ENCODE results near the gene FCRL1.

DNA sequence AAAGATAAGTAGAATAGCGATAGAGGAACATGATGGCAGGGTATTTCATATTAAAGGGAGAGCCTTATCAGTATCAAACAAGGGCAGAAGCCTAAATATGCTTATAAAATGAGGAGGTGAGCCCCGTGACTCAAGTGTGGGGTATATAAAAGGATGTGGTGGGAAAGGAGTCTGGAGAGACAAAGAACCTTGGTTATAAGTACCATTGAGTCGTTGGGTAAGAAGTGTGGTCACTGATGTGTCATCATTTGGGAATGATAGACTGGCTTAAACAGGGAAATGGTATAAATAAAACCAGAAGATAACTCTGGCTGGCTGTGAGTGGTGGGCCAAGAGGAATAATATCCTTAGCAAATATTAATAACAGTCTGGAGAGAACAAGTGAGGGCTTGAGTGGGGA lies 32.6 kb upstream of the FCRL1 start:
- TF ChIP-seq ELF1 (CRISPR knock-in tag; IDR thresholded peaks at IDR 0.05) (no peak), POLR2A (IDR thresholded peaks at IDR 0.05; ENCODE audit: insufficient read depth in 1 of 2, low read depth in 2 of 2, low read length in 2 of 2) (no peak), NPAS2 (CRISPR knock-in tag; IDR thresholded peaks at IDR 0.05; ENCODE audit: borderline replicate concordance) (no peak), GPN1 (CRISPR knock-in tag; IDR thresholded peaks at IDR 0.05; ENCODE audit: borderline replicate concordance) (no peak), GLMP (CRISPR knock-in tag; IDR thresholded peaks at IDR 0.05; ENCODE audit: borderline replicate concordance) (no peak), NFE2L1 (CRISPR knock-in tag; IDR thresholded peaks at IDR 0.05; ENCODE audit: borderline replicate concordance) (no peak), ARID3A (IDR thresholded peaks at IDR 0.05; ENCODE audit: low read depth, low read length) (no peak), SIN3A (IDR thresholded peaks at IDR 0.05; ENCODE audit: borderline replicate concordance, low read depth, low read length) (no peak), SMC3 (IDR thresholded peaks at IDR 0.05; ENCODE audit: low read length) (no peak), BCL6 (CRISPR knock-in tag; IDR thresholded peaks at IDR 0.05) (no peak), SIX4 (CRISPR knock-in tag; IDR thresholded peaks at IDR 0.05) (no peak), EZH2 (conservative IDR thresholded peaks at IDR 0.05; ENCODE audit: low read depth, low read length) (no peak)
- TF ChIP-seq, protein P1, sequence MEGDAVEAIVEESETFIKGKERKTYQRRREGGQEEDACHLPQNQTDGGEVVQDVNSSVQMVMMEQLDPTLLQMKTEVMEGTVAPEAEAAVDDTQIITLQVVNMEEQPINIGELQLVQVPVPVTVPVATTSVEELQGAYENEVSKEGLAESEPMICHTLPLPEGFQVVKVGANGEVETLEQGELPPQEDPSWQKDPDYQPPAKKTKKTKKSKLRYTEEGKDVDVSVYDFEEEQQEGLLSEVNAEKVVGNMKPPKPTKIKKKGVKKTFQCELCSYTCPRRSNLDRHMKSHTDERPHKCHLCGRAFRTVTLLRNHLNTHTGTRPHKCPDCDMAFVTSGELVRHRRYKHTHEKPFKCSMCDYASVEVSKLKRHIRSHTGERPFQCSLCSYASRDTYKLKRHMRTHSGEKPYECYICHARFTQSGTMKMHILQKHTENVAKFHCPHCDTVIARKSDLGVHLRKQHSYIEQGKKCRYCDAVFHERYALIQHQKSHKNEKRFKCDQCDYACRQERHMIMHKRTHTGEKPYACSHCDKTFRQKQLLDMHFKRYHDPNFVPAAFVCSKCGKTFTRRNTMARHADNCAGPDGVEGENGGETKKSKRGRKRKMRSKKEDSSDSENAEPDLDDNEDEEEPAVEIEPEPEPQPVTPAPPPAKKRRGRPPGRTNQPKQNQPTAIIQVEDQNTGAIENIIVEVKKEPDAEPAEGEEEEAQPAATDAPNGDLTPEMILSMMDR (CRISPR knock-in tag; IDR thresholded peaks at IDR 0.05), result no peak
- TF ChIP-seq, protein P2, sequence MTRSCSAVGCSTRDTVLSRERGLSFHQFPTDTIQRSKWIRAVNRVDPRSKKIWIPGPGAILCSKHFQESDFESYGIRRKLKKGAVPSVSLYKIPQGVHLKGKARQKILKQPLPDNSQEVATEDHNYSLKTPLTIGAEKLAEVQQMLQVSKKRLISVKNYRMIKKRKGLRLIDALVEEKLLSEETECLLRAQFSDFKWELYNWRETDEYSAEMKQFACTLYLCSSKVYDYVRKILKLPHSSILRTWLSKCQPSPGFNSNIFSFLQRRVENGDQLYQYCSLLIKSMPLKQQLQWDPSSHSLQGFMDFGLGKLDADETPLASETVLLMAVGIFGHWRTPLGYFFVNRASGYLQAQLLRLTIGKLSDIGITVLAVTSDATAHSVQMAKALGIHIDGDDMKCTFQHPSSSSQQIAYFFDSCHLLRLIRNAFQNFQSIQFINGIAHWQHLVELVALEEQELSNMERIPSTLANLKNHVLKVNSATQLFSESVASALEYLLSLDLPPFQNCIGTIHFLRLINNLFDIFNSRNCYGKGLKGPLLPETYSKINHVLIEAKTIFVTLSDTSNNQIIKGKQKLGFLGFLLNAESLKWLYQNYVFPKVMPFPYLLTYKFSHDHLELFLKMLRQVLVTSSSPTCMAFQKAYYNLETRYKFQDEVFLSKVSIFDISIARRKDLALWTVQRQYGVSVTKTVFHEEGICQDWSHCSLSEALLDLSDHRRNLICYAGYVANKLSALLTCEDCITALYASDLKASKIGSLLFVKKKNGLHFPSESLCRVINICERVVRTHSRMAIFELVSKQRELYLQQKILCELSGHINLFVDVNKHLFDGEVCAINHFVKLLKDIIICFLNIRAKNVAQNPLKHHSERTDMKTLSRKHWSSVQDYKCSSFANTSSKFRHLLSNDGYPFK (CRISPR knock-in tag; IDR thresholded peaks at IDR 0.05; ENCODE audit: borderline replicate concordance), result no peak

Measured in HepG2 (cell line).